Endothelial cell of umbilical vein (primary cell): ENCODE measurements around the gene GRB14. TPM values are rescaled to one million over a fixed set of nuclear protein-coding genes. Genes with fewer than 3 reads are reported as not detected.

Experiments
- BruUV-seq: library from RNA; stranded (reverse); fragments of 400-500 nt; replicated peaks from 2 replicates; lab custom pipeline; 2021; lab: Mats Ljungman, UMichigan
- CTCF ChIA-PET: fragments of 300-600, 350-600 bp; sonication (Branson Sonifier 250); formaldehyde crosslinking; loops from one replicate; lab custom pipeline; 2021; ENCODE audit warnings: antibody characterized with exemption, inconsistent platforms; lab: Charles Lee
- POLR2A ChIA-PET: fragments of 300-600, 350-600 bp; sonication (Branson Sonifier 250); formaldehyde crosslinking; loops from one replicate; lab custom pipeline; 2021; ENCODE audit warnings: antibody characterized with exemption, inconsistent platforms; lab: Charles Lee
- DNase-seq: peaks from one replicate; pipeline ENCODE4 v3.0.0-alpha.2; 2011; ENCODE audit warnings: low read depth, low spot score
- FAIRE-seq: peaks from 2 replicates; lab custom pipeline; 2011; peaks lifted over from hg19 to GRCh38; lab: Jason Lieb, UNC
- H2AFZ ChIP-seq: 2 replicates; pipeline ENCODE4 v1.6.0; 2012; ENCODE audit warnings: low read depth, low read length, control low read depth, inconsistent platforms
- H3K27ac ChIP-seq: 2 replicates; pipeline ENCODE4 v1.5.1; 2011; ENCODE audit warnings: low read depth, mild to moderate bottlenecking, control low read depth, low read length, moderate library complexity; ENCODE audit not compliant: insufficient read depth
- H3K27me3 ChIP-seq, 2 experiments: 2 replicates each; pipeline versions ENCODE4 v1.6.0 to v1.6.1; 2011; ENCODE audit warnings: low read length in 2 of 2, mixed read lengths in 1 of 2; ENCODE audit not compliant: control insufficient read depth in 2 of 2, insufficient read depth in 2 of 2
- H3K36me3 ChIP-seq, 2 experiments: 2 replicates in 1 of 2; 3 replicates in 1 of 2; pipeline ENCODE4 v1.5.1; 2011; ENCODE audit warnings: low read length in 2 of 2, mild to moderate bottlenecking in 1 of 2, moderate library complexity in 1 of 2; ENCODE audit not compliant: control insufficient read depth in 2 of 2, insufficient read depth in 2 of 2; ENCODE audit errors: extremely low read depth in 1 of 2
- H3K4me1 ChIP-seq: 3 replicates; pipeline ENCODE4 v1.5.1; 2011; ENCODE audit warnings: mild to moderate bottlenecking, low read length; ENCODE audit not compliant: control insufficient read depth, insufficient read depth; ENCODE audit errors: extremely low read depth
- H3K4me2 ChIP-seq: 2 replicates; pipeline ENCODE4 v1.6.1; 2011; ENCODE audit warnings: low read length, control low read depth, mixed read lengths; ENCODE audit not compliant: insufficient read depth
- H3K4me3 ChIP-seq, 3 experiments: fragments of 200-600 bp in 1 of 3; sonication (generic), shearing (Covaris generic) in 1 of 3; replicated peaks in 1 of 3; 2 replicates each; pipeline ENCODE4 v1.5.1; 2011 to 2016; ENCODE audit warnings: control low read depth in 3 of 3, low read length in 3 of 3, mild to moderate bottlenecking in 2 of 3, inconsistent platforms in 1 of 3, low read depth in 1 of 3, moderate library complexity in 1 of 3; ENCODE audit not compliant: insufficient read depth in 1 of 3
- H3K79me2 ChIP-seq: 2 replicates; pipeline ENCODE4 v1.6.0; 2012; ENCODE audit warnings: low read length, inconsistent platforms; ENCODE audit not compliant: control insufficient read depth, insufficient read depth
- H3K9ac ChIP-seq: replicated peaks from 2 replicates; pipeline ENCODE3; 2011; ENCODE audit warnings: low read length, control low read depth; ENCODE audit not compliant: insufficient read depth; ENCODE audit errors: extremely low read depth
- H3K9me1 ChIP-seq: replicated peaks from 3 replicates; pipeline ENCODE4 v1.6.0; 2011; ENCODE audit warnings: mild to moderate bottlenecking, low read length; ENCODE audit not compliant: control insufficient read depth, insufficient read depth; ENCODE audit errors: extremely low read depth
- H3K9me3 ChIP-seq: replicated peaks from 2 replicates; pipeline ENCODE4 v1.5.1; 2012; ENCODE audit warnings: low read length, inconsistent platforms; ENCODE audit not compliant: control insufficient read depth, insufficient read depth
- H4K20me1 ChIP-seq: replicated peaks from 2 replicates; pipeline ENCODE3; 2011; ENCODE audit warnings: mild to moderate bottlenecking, low read length; ENCODE audit not compliant: control insufficient read depth, insufficient read depth; ENCODE audit errors: extremely low read depth
- EZH2 ChIP-seq: IDR thresholded peaks from 2 replicates; pipeline ENCODE4 v1.6.1; 2012; ENCODE audit warnings: borderline replicate concordance, low read depth, mild to moderate bottlenecking, moderate library complexity, low read length, inconsistent platforms; ENCODE audit not compliant: severe bottlenecking
- FOS ChIP-seq: IDR thresholded peaks from 2 replicates; pipeline ENCODE4 v1.6.1; 2011; ENCODE audit warnings: mild to moderate bottlenecking, low read length, moderate library complexity, borderline replicate concordance; ENCODE audit not compliant: insufficient read depth
- GATA2 ChIP-seq: IDR thresholded peaks from 2 replicates; pipeline ENCODE4 v1.7.0; 2011; ENCODE audit warnings: low read depth, mild to moderate bottlenecking, moderate library complexity, mixed read lengths, low read length; ENCODE audit not compliant: insufficient read length, insufficient read depth
- JUN ChIP-seq: IDR thresholded peaks from 2 replicates; pipeline ENCODE4 v1.6.1; 2011; ENCODE audit warnings: borderline replicate concordance, low read depth; ENCODE audit not compliant: insufficient read length, insufficient read depth
- MYC ChIP-seq: IDR thresholded peaks from one replicate; pipeline ENCODE4 v1.6.1; 2011; ENCODE audit warnings: mild to moderate bottlenecking, low read depth, low read length
- POLR2A ChIP-seq: IDR thresholded peaks from 2 replicates; pipeline ENCODE4 v1.6.1; 2012; ENCODE audit warnings: low read depth, mild to moderate bottlenecking, control low read depth, low read length
- POLR2AphosphoS5 ChIP-seq: IDR thresholded peaks from 2 replicates; pipeline ENCODE4 v1.6.1; 2012; ENCODE audit warnings: low read depth, mild to moderate bottlenecking, control low read depth, low read length, moderate library complexity; ENCODE audit not compliant: insufficient read depth
- dilution Hi-C: fragments of 300-500 bp; cut with MboI; formaldehyde crosslinking; loops from one replicate; pipeline ENCODE4 v1.15.0; 2019; ENCODE audit warnings: low sequenced_read_pairs; ENCODE audit not compliant: extremely low pct_ligation_motif_present
- intact Hi-C: fragments of 100-400 bp; cut with micrococcal nuclease; formaldehyde crosslinking; loops from one replicate; pipeline ENCODE4 v1.10.0; 2022
- polyA plus RNA-seq, 4 experiments: library from polyadenylated mRNA; depleted of rRNA in 3 of 4; stranded (reverse) in 3 of 4; unstranded in 1 of 4; fragments of >200 nt; gene quantifications; 2 replicates each; pipeline versions ENCODE4 v1.2.1 to v1.2.3, GENCODE V29; 2011 to 2012; ENCODE audit warnings: missing spikeins in 1 of 4
- total RNA-seq: library from RNA; stranded (reverse); gene quantifications from 2 replicates; pipeline ENCODE4 v1.2.3, GENCODE V29; 2021
- TF ChIP-seq, protein P1 (sequence below), 2 donors: IDR thresholded peaks; 1 replicate in 1 of 2; 2 replicates in 1 of 2; pipeline ENCODE4 v1.5.1; 2011; ENCODE audit warnings: low read length in 2 of 2, mild to moderate bottlenecking in 2 of 2, moderate library complexity in 2 of 2, control low read depth in 1 of 2, inconsistent platforms in 1 of 2, low read depth in 1 of 2; ENCODE audit not compliant: insufficient read depth in 1 of 2; ENCODE audit errors: extremely low read depth in 1 of 2
- TF ChIP-seq, protein P2 (sequence below): IDR thresholded peaks from 2 replicates; pipeline ENCODE4 v1.6.1; 2011; ENCODE audit not compliant: insufficient read depth, insufficient read length

GRB14 gene
- total and polyA plus RNA-seq, 2 donors (not counting 3 experiments of a cell fraction or from before 2014, with no cell fraction given), result 3.0 to 10.3 TPM

DNA sequence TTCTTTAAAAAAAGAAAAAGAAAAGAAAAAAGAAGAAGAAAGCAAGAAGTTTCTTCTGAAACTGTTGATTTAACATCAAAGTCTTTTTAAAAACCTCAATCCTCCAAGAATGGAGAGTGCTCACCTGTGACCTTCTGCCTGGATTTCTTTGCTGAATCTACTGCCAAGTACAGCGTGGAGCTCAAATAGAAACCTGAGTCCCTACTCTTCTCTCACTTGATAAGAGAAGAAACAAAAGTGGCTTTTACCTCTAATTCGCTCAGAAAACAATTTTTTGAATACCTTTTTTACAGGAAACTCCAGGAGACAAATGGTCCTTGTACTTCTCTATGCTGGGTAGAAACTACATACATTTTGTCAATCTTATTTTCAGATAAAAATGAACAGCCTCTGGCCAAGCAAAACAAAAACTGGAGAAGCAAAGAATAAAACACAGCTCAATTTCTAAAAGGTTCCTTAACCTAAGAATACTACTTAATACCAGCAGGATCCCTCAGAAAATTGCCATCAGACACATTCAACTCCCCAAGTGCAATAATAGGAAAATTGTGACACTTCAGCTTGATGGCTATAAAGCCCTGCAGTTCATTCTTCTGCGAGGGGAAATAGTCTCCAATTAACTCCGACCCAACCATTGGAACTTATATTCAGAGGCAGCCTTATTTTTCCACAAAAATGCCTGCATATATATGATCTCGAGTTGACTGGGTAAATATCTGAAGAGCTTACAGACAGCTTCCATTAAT lies 85.8 kb downstream of the GRB14 start:
- Histone ChIP-seq H3K79me2 (no peaks in the 10 kb centered on the region), H2AFZ (no peak overlapping the region), H3K27me3 (no peaks in the 10 kb centered on the region), H3K9ac (no peak overlapping the region), H3K4me3 (no peak overlapping the region), H3K9me3 (no peaks in the 10 kb centered on the region), H4K20me1 (no peaks in the 10 kb centered on the region), H3K4me2 (no peak overlapping the region), H3K27ac (no peak overlapping the region), H3K36me3 (no peaks in the 10 kb centered on the region), H3K9me1 (no peaks in the 10 kb centered on the region), H3K4me1 (peaks cover 5% of the 10 kb centered on the region)
- ChIA-PET CTCF (interaction anchor here (0.9 to 5.8 kb wide), 6 partner anchors 9 to 1353 kb away, joined by 3 to 70 read pairs (median 6); no protein-coding TSS in a partner anchor), POLR2A (no interaction called here)
- no TSS peak for BruUV-seq
- DNase-seq, result no peak
- dilution Hi-C loops, result no loop called here
- FAIRE-seq, result no peak
- TF ChIP-seq EZH2 (no peak), POLR2A (no peak), MYC (no peak), POLR2AphosphoS5 (no peak), GATA2 (no peak), JUN (no peak), FOS (no peak)
- TF ChIP-seq, protein P1, sequence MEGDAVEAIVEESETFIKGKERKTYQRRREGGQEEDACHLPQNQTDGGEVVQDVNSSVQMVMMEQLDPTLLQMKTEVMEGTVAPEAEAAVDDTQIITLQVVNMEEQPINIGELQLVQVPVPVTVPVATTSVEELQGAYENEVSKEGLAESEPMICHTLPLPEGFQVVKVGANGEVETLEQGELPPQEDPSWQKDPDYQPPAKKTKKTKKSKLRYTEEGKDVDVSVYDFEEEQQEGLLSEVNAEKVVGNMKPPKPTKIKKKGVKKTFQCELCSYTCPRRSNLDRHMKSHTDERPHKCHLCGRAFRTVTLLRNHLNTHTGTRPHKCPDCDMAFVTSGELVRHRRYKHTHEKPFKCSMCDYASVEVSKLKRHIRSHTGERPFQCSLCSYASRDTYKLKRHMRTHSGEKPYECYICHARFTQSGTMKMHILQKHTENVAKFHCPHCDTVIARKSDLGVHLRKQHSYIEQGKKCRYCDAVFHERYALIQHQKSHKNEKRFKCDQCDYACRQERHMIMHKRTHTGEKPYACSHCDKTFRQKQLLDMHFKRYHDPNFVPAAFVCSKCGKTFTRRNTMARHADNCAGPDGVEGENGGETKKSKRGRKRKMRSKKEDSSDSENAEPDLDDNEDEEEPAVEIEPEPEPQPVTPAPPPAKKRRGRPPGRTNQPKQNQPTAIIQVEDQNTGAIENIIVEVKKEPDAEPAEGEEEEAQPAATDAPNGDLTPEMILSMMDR (IDR thresholded peaks at IDR 0.05; ENCODE audit: extremely low read depth in 1 of 2, insufficient read depth in 1 of 2, low read depth in 1 of 2, low read length in 2 of 2), result no peak
- TF ChIP-seq, protein P2, sequence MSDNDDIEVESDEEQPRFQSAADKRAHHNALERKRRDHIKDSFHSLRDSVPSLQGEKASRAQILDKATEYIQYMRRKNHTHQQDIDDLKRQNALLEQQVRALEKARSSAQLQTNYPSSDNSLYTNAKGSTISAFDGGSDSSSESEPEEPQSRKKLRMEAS, result no peak
- intact Hi-C loops, result loop anchor here (5.0 kb wide), 3 partner anchors 473 to 1353 kb away; no protein-coding TSS in a partner anchor
